ENCODE data around the gene MAML3.

- TF ChIP-seq POLR2A (IDR thresholded peaks at IDR 0.05; ENCODE audit: low read depth, low read length) = no peak
- no peak for TF ChIP-seq TAF1 (IDR thresholded peaks at IDR 0.05; ENCODE audit: low read depth, low read length)
- no peak for TF ChIP-seq POLR2AphosphoS5 (IDR thresholded peaks at IDR 0.05; ENCODE audit: low read depth, low read length)
- no peak for TF ChIP-seq PAX5 (IDR thresholded peaks at IDR 0.05; ENCODE audit: insufficient read depth, low read length, severe bottlenecking)
Observed at GRCh38 chr4:140108713-140109230, 45.2 kb downstream of the MAML3 start.

All from GM12891 (cell line).